ENCODE data around the gene SYVN1. TPM values are rescaled to one million over a fixed set of nuclear protein-coding genes. Genes with fewer than 3 reads are reported as not detected.
"Not testable (repeated sequence)": the region's sequence is repeated elsewhere in the genome, so short reads cannot be mapped to it uniquely, and the experiment has no call there.

SYVN1 gene
- total RNA-seq, 1 experiment from 2014 or later = 64.3 TPM

GRCh38 chr11:65119670-65119995, 14.7 kb downstream of the SYVN1 start:
- ChIA-PET POLR2A (no interaction called here), CTCF (interaction anchor here (0.7 kb wide), 1 partner anchor 290 kb away, joined by 4 read pairs; no protein-coding TSS in a partner anchor)
- ATAC-seq = no peak
- no TSS peak for BruUV-seq (replicated peaks)
- intact Hi-C loops (cut with micrococcal nuclease; ENCODE audit: unreplicated experiment) (loop anchor here (10.0 kb wide), 1 partner anchor 275 kb away; the partner anchor contains the start of gene CDC42BPG), in situ Hi-C loops (cut with HindIII; ENCODE audit: low pct_unique_long_range_greater_than_20kb, low sequenced_read_pairs) (no loop called here)
- peaks cover 24% of the 10 kb centered on the region for H3K4me1 ChIP-seq (ENCODE audit: control insufficient read depth, insufficient read depth, low read length)
- H3K9me3 ChIP-seq (ENCODE audit: control insufficient read depth, insufficient read depth, low read depth, low read length) = no peaks in the 10 kb centered on the region
- no peak for TF ChIP-seq CTCF (IDR thresholded peaks at IDR 0.05)
- TF ChIP-seq SIN3A (IDR thresholded peaks at IDR 0.05; ENCODE audit: borderline replicate concordance, insufficient read depth, low read depth, low read length) = no peak
- no peak for TF ChIP-seq REST (IDR thresholded peaks at IDR 0.05; ENCODE audit: insufficient read depth in 1 of 2, low read depth in 2 of 2, low read length in 1 of 2)
- no peak for TF ChIP-seq POLR2AphosphoS5 (IDR thresholded peaks at IDR 0.05; ENCODE audit: low read depth, low read length)
- TF ChIP-seq TCF7L2 (IDR thresholded peaks at IDR 0.05; ENCODE audit: low read depth, low read length) = no peak
- no peak for DNase-seq (ENCODE audit: low read depth, low spot score)
- H3K36me3 ChIP-seq (ENCODE audit: control insufficient read depth, insufficient read depth, low read length) = peaks cover 16% of the 10 kb centered on the region
- H3K27me3 ChIP-seq (ENCODE audit: control insufficient read depth, insufficient read depth, low read length) = no peaks in the 10 kb centered on the region
- H3K4me3 ChIP-seq (ENCODE audit: low read depth in 2 of 2, low read length in 2 of 2) = no peak overlapping the region
- no peak overlapping the region for H3K27ac ChIP-seq (ENCODE audit: low read length)

GRCh38 chr11:65118891-65119669, 15.2 kb downstream of the SYVN1 start:
- DNase-seq (ENCODE audit: low read depth, low spot score); H3K27me3 ChIP-seq (ENCODE audit: control insufficient read depth, insufficient read depth, low read length); H3K4me3 ChIP-seq (ENCODE audit: low read depth in 2 of 2, low read length in 2 of 2); H3K9me3 ChIP-seq (ENCODE audit: control insufficient read depth, insufficient read depth, low read depth, low read length); in situ Hi-C loops (cut with HindIII; ENCODE audit: low pct_unique_long_range_greater_than_20kb, low sequenced_read_pairs); POLR2A ChIA-PET; ATAC-seq; BruUV-seq (replicated peaks); H3K27ac ChIP-seq (ENCODE audit: low read length): not testable (repeated sequence)
- intact Hi-C loops (cut with micrococcal nuclease; ENCODE audit: unreplicated experiment) = loop anchor here (10.0 kb wide), 1 partner anchor 274 kb away; the partner anchor contains the start of gene CDC42BPG
- CTCF ChIA-PET = interaction anchor here (0.7 kb wide), 1 partner anchor 290 kb away, joined by 4 read pairs; no protein-coding TSS in a partner anchor
- H3K4me1 ChIP-seq (ENCODE audit: control insufficient read depth, insufficient read depth, low read length) = peaks cover 24% of the 10 kb centered on the region
- H3K36me3 ChIP-seq (ENCODE audit: control insufficient read depth, insufficient read depth, low read length) = peaks cover 15% of the 10 kb centered on the region
